H1 (cell line): Measurements from ENCODE around the gene FIGNL1. TPM values are rescaled to one million over a fixed set of nuclear protein-coding genes. Genes with fewer than 3 reads are reported as not detected.

Experiments used
- BACH1 ChIP-seq: IDR thresholded peaks from 2 replicates; pipeline ENCODE4 v1.6.1; 2012; ENCODE audit warnings: low read length, improper control_type of control experiment
- E2F6 ChIP-seq: IDR thresholded peaks from 2 replicates; pipeline ENCODE4 v1.6.1; 2012; ENCODE audit warnings: inconsistent platforms
- JUN ChIP-seq: IDR thresholded peaks from 2 replicates; pipeline ENCODE4 v1.6.1; 2011; ENCODE audit warnings: low read depth, mild to moderate bottlenecking, improper control_type of control experiment, low read length
- RBBP5 ChIP-seq: IDR thresholded peaks from 2 replicates; pipeline ENCODE4 v1.7.1; 2012; ENCODE audit warnings: low read depth, mild to moderate bottlenecking, inconsistent platforms, low read length, moderate library complexity, borderline replicate concordance
- SRF ChIP-seq: IDR thresholded peaks from 2 replicates; pipeline ENCODE4 v1.6.1; 2011; ENCODE audit warnings: mild to moderate bottlenecking, low read depth, low read length, moderate library complexity
- polyA plus RNA-seq, 7 experiments: library from polyadenylated mRNA; depleted of rRNA in 3 of 7; stranded (reverse) in 5 of 7; unstranded in 2 of 7; fragments of >200 nt in 5 of 7; fragments of 200-250 nt in 2 of 7; gene quantifications; 1 replicate in 5 of 7; 2 replicates in 1 of 7; 4 replicates in 1 of 7; pipeline versions ENCODE4 v1.2.1 to v1.2.3, GENCODE V29; 2011 to 2013; ENCODE audit warnings: missing spikeins in 2 of 7, mixed read lengths in 2 of 7
- total RNA-seq: library from RNA; stranded (reverse); fragmentation: NEBNext Ultra II Directional; extraction: Animal tissue kit (Norgen Biotek cat#: 25700); gene quantifications from 2 replicates; pipeline ENCODE4 v1.2.1, GENCODE V29; 2021
- TF ChIP-seq, protein P1 (sequence below): fragments of 300-600 bp; sonication (generic); IDR thresholded peaks from 2 replicates; pipeline ENCODE4 v1.7.1; 2012; ENCODE audit warnings: low read length, moderate library complexity, mild to moderate bottlenecking, inconsistent platforms; ENCODE audit not compliant: insufficient replicate concordance

Gene FIGNL1
- total and polyA plus RNA-seq, 2 of the 8 experiments (the other 6 are each of a cell fraction or from before 2014, with no cell fraction given) = 6.5 to 9.9 TPM

DNA sequence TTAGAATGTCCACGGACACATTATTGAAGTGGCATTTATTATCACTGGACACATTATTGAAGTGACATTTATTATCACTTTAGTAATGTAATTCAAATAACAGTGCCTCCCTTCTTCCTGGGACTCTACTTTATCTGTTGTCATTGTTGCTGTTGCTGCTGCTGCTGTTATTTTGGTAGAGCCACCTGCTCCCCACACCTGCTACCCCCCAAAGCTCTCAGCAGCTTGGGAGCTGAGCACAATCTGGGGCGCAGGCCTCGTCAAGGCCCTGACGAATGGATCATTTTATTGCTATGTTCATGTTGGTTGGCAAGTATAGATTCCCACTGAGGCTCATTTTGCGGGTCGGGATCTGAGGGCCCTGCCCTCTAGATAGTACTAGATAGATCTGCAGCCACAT is 24.8 kb downstream of the FIGNL1 start (continued):
- TF ChIP-seq, protein P1, sequence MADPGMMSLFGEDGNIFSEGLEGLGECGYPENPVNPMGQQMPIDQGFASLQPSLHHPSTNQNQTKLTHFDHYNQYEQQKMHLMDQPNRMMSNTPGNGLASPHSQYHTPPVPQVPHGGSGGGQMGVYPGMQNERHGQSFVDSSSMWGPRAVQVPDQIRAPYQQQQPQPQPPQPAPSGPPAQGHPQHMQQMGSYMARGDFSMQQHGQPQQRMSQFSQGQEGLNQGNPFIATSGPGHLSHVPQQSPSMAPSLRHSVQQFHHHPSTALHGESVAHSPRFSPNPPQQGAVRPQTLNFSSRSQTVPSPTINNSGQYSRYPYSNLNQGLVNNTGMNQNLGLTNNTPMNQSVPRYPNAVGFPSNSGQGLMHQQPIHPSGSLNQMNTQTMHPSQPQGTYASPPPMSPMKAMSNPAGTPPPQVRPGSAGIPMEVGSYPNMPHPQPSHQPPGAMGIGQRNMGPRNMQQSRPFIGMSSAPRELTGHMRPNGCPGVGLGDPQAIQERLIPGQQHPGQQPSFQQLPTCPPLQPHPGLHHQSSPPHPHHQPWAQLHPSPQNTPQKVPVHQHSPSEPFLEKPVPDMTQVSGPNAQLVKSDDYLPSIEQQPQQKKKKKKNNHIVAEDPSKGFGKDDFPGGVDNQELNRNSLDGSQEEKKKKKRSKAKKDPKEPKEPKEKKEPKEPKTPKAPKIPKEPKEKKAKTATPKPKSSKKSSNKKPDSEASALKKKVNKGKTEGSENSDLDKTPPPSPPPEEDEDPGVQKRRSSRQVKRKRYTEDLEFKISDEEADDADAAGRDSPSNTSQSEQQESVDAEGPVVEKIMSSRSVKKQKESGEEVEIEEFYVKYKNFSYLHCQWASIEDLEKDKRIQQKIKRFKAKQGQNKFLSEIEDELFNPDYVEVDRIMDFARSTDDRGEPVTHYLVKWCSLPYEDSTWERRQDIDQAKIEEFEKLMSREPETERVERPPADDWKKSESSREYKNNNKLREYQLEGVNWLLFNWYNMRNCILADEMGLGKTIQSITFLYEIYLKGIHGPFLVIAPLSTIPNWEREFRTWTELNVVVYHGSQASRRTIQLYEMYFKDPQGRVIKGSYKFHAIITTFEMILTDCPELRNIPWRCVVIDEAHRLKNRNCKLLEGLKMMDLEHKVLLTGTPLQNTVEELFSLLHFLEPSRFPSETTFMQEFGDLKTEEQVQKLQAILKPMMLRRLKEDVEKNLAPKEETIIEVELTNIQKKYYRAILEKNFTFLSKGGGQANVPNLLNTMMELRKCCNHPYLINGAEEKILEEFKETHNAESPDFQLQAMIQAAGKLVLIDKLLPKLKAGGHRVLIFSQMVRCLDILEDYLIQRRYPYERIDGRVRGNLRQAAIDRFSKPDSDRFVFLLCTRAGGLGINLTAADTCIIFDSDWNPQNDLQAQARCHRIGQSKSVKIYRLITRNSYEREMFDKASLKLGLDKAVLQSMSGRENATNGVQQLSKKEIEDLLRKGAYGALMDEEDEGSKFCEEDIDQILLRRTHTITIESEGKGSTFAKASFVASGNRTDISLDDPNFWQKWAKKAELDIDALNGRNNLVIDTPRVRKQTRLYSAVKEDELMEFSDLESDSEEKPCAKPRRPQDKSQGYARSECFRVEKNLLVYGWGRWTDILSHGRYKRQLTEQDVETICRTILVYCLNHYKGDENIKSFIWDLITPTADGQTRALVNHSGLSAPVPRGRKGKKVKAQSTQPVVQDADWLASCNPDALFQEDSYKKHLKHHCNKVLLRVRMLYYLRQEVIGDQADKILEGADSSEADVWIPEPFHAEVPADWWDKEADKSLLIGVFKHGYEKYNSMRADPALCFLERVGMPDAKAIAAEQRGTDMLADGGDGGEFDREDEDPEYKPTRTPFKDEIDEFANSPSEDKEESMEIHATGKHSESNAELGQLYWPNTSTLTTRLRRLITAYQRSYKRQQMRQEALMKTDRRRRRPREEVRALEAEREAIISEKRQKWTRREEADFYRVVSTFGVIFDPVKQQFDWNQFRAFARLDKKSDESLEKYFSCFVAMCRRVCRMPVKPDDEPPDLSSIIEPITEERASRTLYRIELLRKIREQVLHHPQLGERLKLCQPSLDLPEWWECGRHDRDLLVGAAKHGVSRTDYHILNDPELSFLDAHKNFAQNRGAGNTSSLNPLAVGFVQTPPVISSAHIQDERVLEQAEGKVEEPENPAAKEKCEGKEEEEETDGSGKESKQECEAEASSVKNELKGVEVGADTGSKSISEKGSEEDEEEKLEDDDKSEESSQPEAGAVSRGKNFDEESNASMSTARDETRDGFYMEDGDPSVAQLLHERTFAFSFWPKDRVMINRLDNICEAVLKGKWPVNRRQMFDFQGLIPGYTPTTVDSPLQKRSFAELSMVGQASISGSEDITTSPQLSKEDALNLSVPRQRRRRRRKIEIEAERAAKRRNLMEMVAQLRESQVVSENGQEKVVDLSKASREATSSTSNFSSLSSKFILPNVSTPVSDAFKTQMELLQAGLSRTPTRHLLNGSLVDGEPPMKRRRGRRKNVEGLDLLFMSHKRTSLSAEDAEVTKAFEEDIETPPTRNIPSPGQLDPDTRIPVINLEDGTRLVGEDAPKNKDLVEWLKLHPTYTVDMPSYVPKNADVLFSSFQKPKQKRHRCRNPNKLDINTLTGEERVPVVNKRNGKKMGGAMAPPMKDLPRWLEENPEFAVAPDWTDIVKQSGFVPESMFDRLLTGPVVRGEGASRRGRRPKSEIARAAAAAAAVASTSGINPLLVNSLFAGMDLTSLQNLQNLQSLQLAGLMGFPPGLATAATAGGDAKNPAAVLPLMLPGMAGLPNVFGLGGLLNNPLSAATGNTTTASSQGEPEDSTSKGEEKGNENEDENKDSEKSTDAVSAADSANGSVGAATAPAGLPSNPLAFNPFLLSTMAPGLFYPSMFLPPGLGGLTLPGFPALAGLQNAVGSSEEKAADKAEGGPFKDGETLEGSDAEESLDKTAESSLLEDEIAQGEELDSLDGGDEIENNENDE = no peak
- TF ChIP-seq E2F6 (no peak), RBBP5 (no peak), JUN (no peak), SRF (no peak), BACH1 (no peak)
